HG03432 (cell line): ENCODE measurements around the gene CCDC9.
"Not testable (repeated sequence)": the region's sequence is repeated elsewhere in the genome, so short reads cannot be mapped to it uniquely, and the experiment has no call there.

Source experiments
- ATAC-seq: cut with Tn5 transposase; IDR thresholded peaks from one replicate; pipeline ENCODE4 v1.9.1; 2021; ENCODE audit warnings: mild to moderate bottlenecking, moderate library complexity; ENCODE audit not compliant: unreplicated experiment

The CCDC9 gene

DNA sequence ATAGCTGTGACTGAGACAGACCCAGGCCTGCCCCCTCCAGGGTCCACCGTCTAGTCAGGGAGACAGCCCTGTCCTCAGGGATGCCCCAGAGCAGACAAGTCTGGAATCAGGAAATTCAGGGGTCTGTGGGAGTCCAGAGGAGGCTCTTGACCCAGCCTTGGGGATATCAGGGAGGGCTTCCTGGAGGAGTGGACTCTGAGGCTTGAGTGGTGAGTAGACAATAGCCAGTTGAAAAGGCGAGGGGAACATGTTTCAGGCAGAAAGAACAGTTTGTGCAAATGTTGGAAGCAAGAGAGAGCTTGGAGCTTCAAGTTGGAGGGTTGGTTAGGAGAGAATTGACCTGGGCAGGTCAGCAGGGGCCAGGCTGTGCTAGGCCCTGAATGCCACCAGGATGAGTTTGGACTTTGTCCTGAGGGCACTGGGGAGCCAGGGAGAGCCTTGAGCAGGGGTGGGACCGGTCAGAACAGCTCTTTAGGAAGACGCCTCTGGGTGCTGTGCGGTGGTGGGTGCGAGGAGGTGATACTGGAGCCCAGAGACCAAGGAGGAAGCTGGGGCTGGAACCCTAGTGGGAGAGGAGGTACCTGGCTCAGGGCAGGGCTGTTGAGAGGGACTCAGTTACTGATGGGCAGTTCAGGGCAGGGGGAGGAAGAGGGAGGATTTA is 2.7 kb downstream of the CCDC9 start:
- ATAC-seq: no peak

DNA sequence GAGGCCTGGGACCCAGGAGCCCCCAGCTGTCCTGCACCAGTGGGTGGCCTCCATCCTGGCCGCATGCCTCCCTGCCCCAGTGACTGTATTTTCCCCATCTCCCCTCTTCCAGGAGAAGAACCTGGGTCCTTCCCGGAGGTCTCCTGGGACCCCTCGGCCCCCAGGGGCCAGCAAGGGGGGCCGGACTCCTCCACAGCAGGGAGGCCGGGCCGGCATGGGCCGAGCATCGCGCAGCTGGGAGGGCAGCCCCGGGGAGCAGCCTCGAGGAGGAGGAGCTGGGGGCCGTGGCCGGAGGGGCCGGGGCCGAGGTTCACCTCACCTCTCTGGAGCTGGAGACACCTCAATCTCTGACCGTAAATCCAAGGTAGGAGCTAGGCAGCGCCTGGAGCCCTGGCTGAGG is 4.2 kb downstream of the CCDC9 start:
- no peak for ATAC-seq

DNA sequence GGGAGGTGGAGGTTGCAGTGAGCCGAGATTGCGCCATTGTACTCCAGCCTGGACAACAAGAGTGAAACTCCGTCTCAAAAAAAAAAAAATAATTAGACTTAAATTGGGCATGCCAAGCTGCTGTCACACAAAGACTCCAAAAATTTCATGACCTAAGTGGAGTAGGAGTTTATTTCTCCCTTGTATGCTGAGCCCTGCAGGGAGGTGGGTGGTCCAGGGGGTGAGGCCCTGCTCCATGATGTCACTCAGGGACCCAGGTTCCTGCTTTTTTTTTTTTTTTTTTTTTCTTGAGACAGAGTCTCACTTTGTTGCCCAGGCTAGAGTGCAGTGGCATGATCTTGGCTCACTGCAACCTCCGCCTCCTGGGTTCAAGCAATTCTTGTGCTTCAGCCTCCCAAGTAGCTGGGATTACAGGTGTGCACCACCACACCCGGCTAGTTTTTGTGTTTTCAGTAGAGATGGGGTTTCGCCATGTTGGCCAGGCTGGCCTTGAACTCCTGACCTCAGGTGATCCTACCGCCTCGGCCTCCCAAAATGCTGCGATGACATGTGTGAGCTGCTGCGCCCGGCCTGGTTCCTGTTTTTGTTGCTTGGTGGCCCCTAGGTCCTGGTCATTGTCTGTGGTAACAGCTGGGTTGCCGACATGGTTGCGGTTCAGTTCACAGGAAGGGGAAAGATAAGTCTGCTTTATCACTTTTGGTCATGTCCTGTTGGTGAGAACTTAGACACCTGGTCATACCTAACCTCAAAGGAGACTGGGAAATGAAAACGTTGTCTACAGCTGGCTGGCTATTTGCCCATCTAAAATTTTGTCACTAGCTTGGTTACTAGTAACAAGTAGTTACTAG is 5.8 kb downstream of the CCDC9 start:
- peak; percentile 56 for ATAC-seq

DNA sequence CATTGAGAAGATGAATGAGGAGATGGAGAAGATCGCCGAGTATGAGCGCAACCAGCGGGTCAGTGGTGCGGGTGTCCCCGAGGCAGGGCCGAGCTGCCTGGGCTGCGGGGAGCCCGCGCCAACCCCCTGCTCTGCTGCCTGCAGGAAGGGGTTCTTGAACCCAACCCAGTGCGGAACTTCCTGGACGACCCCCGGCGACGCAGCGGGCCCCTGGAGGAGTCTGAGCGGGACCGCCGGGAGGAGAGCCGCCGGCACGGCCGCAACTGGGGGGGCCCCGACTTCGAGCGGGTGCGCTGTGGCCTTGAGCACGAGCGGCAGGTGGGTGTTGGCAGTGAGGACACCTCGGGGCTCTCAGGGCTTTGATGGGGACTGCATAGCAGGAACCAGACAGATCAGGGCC is 8.3 kb downstream of the CCDC9 start:
- no peak for ATAC-seq

DNA sequence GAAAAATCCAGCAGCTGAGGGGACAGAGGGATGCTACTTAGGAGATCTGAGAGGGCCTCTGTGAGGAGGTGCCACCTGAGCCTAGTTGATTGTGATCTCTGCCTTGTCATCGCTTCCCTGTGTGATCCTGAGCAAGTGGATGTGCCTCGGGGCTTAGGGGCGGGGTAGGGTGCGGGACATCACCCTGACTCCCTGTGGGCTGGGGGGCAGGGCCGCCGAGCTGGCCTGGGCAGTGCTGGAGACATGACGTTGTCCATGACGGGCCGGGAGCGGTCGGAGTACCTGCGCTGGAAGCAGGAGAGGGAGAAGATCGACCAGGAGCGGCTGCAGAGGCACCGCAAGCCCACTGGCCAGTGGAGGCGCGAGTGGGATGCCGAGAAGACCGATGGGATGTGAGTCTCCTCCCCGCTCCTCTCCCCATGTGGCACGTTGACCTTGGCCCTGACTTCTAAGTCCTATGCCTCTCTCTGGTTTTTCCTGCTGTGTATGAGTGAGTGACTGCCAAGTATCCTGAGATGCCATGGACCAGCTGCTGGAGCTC is 10.1 kb downstream of the CCDC9 start:
- ATAC-seq: no peak

DNA sequence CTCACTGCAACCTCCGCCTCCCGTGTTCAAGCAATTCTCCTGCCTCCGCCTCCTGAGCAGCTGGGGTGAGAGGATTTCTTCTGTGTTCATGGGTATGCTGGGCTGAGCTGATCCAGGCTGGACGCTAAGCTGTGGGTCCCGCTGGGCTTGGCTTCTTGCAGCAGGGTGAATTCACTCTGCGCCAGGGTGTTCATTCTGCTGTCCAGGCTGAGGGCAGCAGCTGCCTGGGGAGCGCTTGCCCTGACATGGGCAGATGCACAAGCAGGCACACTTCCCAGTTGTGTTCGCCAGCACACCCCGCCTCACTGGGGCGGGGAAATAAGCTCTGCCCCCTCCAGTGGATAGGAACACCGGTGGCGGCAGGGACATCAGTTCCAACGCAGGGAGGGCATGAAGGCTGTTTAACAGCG is 11.0 kb downstream of the CCDC9 start:
- ATAC-seq: no peak

DNA sequence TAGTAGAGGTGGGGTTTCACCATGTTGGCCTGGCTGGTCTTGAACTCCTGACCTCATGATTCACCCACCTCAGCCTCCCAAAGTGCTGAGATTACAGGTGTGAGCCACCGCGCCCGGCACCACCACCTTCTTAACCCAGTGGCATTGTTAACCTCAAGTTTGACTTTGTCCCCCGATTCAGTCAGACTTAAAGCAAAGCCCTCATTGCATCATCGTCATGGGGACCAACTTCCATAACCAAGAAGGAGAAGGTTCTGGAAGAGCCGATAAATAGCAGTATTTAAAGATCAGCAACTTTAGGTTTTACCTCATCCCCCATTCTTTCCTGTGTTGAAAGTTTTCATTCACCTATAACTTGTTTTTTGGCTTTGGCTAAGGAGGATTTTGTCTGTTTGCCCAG is 11.7 kb downstream of the CCDC9 start:
- ATAC-seq: no peak

DNA sequence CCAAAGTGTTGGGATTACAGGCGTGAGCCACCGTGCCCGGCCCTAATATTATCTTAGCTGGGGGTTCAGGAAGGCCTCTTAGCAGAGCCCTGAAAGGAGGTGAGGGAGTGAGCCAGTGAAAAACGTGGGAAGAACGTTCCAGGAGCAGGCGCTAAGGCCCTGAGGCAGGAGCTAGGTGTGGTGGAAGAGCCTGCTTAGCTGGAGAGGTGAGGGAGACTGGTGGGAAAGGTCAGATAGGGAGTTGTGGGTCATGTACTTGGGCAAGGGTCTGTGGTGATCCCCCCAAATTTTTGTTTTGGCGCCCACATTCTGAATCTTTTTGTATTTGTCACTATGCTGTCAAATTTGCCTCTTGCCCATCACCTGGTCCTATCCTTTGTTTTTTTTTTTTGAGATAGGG is 13.3 kb downstream of the CCDC9 start:
- no peak for ATAC-seq

DNA sequence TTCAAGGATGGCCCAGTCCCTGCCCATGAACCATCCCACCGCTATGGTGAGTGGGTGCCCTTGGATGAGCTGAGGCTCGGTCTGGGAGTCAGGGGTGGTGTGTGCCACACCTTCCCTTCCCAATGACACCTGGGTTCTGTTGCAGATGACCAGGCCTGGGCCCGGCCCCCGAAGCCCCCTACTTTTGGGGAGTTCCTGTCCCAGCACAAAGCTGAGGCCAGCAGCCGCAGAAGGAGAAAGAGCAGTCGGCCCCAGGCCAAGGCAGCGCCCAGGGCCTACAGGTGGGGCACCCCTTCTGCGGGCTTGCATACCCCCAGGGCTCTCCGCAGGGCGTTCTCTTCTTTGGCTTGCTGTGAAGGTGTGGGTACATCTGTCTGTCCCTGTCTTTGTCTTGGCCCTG is 14.1 kb downstream of the CCDC9 start:
- no peak for ATAC-seq

DNA sequence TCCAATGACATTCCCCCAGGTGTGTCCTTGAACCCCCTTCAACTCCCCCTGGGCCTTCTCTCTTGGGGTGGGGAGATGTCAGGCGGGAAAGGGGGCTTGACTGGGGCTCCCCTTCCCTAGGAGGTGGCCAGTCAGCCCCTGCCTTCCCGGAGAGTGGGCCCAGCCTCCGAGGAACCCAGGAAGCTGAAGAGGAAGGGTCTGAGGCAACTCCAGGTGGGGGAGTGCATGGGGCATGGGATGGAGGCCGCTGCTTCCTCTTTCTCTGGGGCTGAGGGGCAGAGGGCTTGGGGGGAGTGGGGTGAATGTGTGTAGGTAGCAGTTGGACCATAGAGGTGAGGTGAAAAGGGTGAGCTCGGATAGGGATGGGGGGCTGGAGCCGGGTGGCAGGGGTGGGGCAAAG is 15.6 kb downstream of the CCDC9 start:
- no peak for ATAC-seq

DNA sequence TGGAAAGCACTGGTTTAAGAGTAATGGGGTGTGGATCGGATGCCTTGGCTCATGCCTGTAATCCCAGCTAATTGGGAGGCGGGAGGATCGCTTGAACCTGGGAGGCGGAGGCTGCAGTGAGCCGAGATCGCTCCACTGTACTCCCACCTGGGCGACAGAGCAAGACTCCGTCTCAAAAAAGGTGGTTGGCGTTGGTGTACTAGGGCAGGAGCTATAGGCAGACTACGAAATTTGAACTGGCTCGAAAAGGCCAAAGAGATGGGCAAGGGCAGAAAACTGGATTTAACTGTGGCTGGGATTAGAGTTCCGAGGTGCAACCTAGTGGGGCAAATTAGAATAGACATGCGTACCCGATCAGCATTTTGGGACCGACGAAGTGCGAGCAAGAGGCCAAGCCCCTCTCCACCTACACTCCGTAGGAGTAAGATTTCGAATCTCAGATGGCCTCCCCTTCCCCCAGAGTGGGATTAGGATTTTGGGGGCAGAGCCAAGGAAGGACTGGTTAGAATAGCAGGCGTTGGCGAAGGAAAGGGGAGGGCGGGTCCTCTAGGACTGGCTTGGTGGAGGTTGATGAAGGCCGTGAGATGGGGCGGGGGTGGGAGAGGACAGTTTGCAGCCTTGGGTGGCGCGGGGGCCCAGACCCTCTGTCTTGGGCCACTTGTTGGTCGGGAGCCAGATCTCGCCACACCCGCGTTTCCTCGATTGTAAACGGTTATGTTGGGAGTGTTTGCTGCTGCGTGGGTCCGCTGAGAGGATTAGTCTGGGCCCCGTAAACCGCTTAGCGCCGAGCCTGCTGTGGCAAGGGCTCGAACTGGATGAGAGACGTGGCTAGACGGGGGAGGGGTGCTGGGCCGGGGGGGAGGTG is 16.4 kb downstream of the CCDC9 start:
- ATAC-seq: no peak

DNA sequence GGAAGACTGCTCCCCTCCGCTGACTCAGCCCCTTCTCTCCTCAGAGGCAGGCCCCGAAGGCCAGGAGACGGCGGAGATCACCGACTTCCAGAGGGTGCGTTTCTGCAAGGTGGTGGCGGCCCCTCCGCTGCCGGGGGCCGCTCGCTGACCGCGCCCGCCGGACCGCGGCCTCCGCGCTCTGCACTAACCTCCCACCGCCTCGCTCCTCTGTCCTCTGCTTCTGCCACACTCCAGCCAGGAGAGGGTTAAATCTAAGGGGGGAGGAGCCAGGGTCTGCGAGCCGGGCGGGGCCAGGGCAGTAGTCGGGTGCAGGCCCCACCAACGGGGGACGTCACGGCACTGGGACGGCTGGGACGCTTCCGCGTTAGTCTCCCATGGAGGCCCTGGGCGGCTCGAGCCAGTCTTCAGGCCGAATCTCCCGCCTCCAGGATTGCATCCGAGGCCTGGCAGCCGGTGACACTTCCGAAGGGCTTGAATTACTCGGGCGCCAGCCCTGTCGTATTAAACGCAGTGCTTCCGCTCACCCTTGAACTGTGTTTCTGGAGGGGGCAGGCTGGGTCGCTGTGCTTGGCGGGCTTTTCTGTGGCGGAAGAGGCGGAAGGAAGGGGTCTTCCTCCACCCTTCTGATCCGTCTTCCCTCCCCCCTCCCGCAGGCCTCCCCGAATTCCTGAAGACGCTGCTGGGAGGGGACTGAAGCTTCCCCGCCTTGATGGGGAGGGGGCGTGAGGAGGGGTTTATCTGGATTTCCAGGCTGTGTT is 17.2 kb downstream of the CCDC9 start:
- peak; percentile 57 for ATAC-seq

DNA sequence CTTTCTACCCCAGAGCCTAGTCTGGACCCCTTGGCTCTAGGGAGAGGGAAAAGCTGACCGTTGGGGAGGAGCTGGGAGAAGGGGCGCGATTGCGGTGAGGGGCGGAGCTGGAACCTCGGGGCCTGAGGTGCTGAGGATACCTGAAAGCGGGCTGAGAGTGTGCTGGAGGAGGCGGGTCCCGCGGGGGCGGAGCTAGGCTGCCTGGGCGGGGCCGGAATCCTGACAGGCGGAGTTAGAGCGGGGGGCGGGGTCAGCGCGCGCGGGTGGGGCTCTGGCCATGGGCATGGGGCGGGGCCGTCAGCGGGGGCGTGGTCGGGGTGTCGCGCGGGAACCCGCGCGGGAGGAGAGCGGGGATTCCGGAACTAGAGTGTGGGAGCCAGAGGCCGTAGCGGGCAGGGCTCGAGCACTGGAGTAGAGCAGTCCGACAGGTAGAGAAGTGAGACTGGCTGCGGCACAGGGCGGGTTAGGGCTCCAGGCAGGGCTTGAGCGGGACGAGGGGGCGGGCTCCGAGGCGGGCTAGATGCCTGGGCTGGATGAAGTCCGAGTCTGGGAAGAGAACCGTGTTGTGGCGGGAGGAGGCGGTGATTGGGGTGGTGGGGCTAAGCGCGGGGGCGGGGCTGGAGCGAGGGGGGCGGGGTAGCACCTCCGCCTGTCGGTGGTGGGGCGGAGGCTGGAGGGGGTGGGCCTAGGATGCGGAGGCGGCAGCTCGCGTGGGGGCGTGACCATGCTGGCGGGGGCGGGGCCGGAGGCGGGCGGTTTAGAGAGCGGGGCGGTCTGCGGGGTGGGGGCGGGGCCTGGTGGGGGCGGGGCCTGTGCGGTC is 18.0 kb downstream of the CCDC9 start, which contains the start of gene INAFM1:
INAFM1 (plus strand) TSS at position 815 of the 820 bp plus-strand sequence. CDS start 35 bp downstream, outside the sequence.
- peak; percentile 55 for ATAC-seq

DNA sequence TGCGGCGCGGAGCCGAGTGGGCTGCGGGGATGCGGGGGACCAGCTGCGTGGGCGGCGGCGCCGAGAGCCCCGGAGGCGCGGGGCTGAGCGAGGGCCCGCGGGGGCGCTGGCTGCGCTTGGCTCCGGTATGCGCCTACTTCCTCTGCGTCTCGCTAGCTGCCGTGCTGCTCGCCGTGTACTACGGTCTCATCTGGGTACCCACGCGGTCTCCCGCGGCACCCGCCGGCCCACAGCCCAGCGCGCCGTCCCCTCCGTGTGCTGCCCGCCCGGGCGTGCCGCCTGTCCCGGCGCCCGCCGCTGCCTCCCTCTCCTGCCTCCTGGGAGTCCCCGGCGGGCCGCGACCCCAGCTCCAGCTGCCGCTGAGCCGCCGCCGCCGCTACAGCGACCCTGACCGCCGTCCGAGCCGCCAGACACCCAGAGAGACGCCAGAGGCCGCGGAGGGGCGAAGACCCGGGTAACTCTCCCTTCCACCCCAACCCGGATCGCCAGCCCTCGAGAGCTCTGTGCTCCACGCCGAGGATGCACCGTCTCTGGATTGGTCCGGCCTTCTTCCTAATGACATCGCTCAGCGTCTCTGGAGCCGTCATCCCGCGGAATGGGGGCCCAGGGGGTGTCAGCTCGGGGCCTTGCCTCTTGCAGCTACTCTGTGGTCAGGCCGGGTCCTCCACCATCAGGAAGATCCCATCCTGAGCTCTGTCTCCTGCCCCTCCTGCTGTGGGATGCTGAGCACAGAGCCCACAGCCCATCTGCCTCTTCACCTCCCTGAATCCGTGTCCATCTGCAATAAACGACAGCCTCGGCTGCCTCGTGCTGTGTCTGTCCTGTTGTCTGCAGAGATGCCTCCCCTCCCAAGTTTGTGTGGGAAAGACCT is 18.8 kb downstream of the CCDC9 start:
- peak; percentile 5 for ATAC-seq

DNA sequence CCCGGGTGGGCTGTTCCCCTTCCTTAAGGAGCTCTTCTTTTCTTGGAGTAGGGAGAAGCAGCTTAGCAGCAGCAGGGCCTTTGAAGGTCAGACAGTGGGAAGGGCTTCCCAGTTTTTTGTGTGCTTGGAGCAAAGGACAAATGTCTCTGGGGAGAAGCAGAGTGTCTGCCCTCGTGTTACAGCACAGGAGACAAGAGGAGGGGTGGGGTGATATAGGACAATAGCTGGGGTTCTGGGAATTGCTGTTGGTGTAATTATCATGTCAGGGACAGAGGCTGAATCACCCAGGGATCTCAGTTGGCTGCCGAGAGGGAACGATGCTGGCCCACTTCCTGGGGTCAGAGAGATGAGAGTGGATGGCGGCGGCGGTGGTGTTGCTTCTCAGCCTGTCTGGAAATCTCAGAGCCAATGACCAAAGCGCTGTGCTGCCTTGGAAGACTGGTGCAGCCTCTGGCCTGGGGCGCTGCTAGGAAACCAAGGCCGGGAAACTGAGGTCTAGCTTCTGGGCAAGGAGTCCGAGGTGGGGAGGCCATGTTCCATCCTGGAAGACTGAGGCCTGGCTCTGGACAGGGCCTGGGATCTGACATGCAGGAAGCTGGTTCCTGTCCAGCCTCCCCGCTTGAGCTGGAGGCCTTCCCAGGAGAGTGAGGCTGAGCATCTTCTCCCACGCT is 19.6 kb downstream of the CCDC9 start:
- ATAC-seq: no peak

DNA sequence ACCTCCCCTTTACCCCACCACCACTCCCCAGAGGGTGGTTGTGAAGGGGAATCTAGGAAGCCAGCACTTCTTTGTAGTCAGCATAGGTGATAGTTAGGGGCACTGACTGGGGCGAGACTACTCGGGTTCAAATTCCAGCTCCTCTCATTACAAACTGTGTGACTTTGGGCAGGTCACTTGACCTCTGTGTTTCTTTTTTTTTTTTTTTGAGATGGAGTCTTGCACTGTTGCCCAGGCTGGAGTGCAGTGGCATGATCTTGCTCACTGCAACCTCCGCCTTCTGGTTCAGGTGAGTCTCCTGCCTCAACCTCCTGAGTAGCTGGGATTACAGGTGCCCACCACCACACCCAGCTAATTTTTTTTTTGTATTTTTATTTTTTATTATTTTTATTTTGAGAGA is 20.2 kb downstream of the CCDC9 start:
- not testable (repeated sequence) for ATAC-seq

DNA sequence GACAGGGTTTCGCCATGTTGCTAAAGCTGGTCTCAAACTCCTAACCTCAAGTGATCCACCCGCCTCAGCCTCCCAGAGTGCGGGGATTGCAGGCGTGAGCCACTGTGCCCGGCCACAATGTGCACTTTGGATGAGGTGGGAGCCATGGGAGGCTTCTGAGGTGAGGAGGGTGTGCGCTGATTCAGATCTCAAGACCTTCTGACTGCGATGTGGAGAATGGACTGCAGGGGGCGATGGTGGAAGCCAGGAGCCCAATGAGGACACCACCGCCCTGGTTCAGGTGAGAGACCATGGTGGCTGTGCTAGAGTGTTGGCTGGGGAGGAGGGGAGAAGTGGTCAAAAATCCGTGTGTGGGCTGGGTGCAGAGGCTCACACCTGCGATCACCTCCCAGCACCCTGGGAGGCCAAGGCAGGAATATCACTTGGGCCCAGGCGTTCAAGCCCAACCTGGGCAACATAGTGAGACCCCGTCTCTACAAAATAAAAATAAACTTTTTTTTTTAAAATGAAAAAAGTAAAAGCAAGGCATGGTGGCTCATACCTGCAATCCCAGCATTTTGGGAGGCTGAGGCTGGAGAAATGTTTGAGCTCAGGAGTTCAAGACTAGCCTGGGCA is 24.0 kb downstream of the CCDC9 start:
- ATAC-seq: no peak
